ENCODE data around the gene NGEF. TPM values are rescaled to one million over a fixed set of nuclear protein-coding genes. Genes with fewer than 3 reads are reported as not detected.

The NGEF gene
- total RNA-seq, 1 donor from 2014 or later: 0.53 TPM

GRCh38 chr2:232882505-232883115 lies 130.4 kb downstream of the NGEF start:
- Histone ChIP-seq H3K36me3 (ENCODE audit: control insufficient read depth, insufficient read depth, low read length) (no peaks in the 10 kb centered on the region), H3K27me3 (ENCODE audit: control insufficient read depth, insufficient read depth, low read length) (no peaks in the 10 kb centered on the region), H3K4me3 (ENCODE audit: low read depth, low read length) (no peak overlapping the region)
- TF ChIP-seq, protein P1, sequence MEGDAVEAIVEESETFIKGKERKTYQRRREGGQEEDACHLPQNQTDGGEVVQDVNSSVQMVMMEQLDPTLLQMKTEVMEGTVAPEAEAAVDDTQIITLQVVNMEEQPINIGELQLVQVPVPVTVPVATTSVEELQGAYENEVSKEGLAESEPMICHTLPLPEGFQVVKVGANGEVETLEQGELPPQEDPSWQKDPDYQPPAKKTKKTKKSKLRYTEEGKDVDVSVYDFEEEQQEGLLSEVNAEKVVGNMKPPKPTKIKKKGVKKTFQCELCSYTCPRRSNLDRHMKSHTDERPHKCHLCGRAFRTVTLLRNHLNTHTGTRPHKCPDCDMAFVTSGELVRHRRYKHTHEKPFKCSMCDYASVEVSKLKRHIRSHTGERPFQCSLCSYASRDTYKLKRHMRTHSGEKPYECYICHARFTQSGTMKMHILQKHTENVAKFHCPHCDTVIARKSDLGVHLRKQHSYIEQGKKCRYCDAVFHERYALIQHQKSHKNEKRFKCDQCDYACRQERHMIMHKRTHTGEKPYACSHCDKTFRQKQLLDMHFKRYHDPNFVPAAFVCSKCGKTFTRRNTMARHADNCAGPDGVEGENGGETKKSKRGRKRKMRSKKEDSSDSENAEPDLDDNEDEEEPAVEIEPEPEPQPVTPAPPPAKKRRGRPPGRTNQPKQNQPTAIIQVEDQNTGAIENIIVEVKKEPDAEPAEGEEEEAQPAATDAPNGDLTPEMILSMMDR (IDR thresholded peaks at IDR 0.05; ENCODE audit: insufficient read depth, low read length, severe bottlenecking): no peak
- DNase-seq (ENCODE audit: low read depth) (no peak), FAIRE-seq (no peak)

DNA sequence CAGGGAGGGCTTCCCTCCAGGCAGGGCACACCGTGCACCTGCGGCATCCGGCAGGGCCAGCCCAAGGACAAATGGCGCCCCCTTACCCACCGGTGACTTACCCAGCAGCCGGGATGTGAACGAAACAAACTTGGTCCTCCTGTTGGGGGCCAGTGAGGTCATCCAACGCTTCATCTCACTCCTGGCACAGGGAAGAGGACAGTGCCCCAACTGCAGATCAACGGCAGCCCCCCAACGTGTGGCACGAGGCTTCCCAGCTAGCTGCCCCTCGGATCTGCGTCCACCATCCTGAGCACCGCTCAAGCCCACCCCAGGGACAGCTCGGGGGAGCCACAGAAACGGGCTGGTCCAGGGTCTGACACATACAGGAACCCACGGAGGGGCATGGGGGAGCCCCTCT lies 131.0 kb downstream of the NGEF start:
- Histone ChIP-seq H3K36me3 (ENCODE audit: control insufficient read depth, insufficient read depth, low read length) (no peaks in the 10 kb centered on the region), H3K4me3 (ENCODE audit: low read depth, low read length) (no peak overlapping the region), H3K27me3 (ENCODE audit: control insufficient read depth, insufficient read depth, low read length) (no peaks in the 10 kb centered on the region)
- TF ChIP-seq, protein P1 (IDR thresholded peaks at IDR 0.05; ENCODE audit: insufficient read depth, low read length, severe bottlenecking): no peak
- DNase-seq (ENCODE audit: low read depth) (no peak), FAIRE-seq (no peak)

- FAIRE-seq: no peak
- H3K27me3 ChIP-seq (ENCODE audit: control insufficient read depth, insufficient read depth, low read length): no peaks in the 10 kb centered on the region
- H3K4me3 ChIP-seq (ENCODE audit: low read depth, low read length): no peak overlapping the region
- no peak for DNase-seq (ENCODE audit: low read depth)
- TF ChIP-seq, protein P1 (IDR thresholded peaks at IDR 0.05; ENCODE audit: insufficient read depth, low read length, severe bottlenecking): no peak
- H3K36me3 ChIP-seq (ENCODE audit: control insufficient read depth, insufficient read depth, low read length): no peaks in the 10 kb centered on the region
Measured at GRCh38 chr2:232880764-232881351, 132.2 kb downstream of the NGEF start.

DNA sequence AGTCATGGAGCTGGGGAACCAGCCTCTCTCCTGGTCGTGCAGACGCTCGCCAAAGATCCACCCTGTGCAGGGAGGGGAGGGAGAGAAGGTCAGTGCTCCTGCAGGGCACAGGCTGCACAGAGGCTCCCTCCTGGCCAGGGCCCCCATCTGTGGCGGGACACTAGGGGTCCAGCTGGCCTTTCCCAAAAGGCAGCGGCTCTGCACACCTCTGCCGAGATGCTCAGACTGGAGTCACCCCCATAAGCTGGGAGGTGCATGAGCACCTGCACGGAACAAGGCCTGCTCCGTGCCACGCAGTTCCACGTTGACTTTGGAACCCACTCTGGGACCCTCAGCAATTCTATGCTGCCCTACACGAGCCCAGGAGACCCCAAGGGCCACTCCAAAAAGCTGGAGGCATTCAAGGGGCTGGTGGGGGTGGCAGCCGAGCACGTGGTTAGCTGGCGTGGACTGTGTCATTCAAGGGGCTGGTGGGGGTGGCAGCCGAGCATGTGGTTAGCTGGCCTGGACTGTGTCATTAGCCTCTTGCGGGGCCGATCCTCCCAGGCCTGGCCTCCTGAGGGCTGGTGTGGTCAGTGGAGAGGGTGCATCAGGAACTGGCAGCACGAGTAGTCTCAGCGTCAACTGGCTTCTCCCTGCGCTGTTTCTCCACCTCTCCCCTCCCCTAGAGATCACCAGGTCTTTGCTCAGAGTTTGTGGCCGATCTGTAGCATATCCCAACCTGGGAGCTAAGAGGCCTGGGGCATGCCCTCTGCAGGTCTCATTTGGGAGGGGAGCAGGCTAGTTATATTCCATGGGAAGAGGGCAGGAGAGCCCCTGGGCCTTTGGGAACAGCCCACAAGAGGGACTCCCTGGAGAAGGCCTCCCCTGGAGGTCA lies 133.2 kb downstream of the NGEF start:
- FAIRE-seq: no peak
- Histone ChIP-seq H3K36me3 (ENCODE audit: control insufficient read depth, insufficient read depth, low read length) (no peaks in the 10 kb centered on the region), H3K4me3 (ENCODE audit: low read depth, low read length) (no peak overlapping the region), H3K27me3 (ENCODE audit: control insufficient read depth, insufficient read depth, low read length) (no peaks in the 10 kb centered on the region)
- TF ChIP-seq, protein P1 (IDR thresholded peaks at IDR 0.05; ENCODE audit: insufficient read depth, low read length, severe bottlenecking): no peak
- no peak for DNase-seq (ENCODE audit: low read depth)

- H3K4me3 ChIP-seq (ENCODE audit: low read depth, low read length): no peak overlapping the region
- FAIRE-seq: no peak
- DNase-seq (ENCODE audit: low read depth): no peak
- H3K36me3 ChIP-seq (ENCODE audit: control insufficient read depth, insufficient read depth, low read length): no peaks in the 10 kb centered on the region
- TF ChIP-seq, protein P1 (IDR thresholded peaks at IDR 0.05; ENCODE audit: insufficient read depth, low read length, severe bottlenecking): no peak
- H3K27me3 ChIP-seq (ENCODE audit: control insufficient read depth, insufficient read depth, low read length): no peaks in the 10 kb centered on the region
Measured at GRCh38 chr2:232878855-232879617, 134.0 kb downstream of the NGEF start.
